Dermis microvascular lymphatic vessel endothelial cell (primary cell): ENCODE measurements around the gene TMEM179. TPM values are rescaled to one million over a fixed set of nuclear protein-coding genes. Genes with fewer than 3 reads are reported as not detected.

Experiments used
- DNase-seq, 2 donors: peaks; one replicate each; pipeline versions ENCODE4 v3.0.0 to v3.0.0-alpha.2; 2010; ENCODE audit warnings: low read depth in 2 of 2
- total RNA-seq: library from RNA; depleted of rRNA; stranded (reverse); fragments of >200 nt; gene quantifications from 2 replicates; pipeline ENCODE4 v1.2.1, GENCODE V29; 2014

TMEM179 gene
- total RNA-seq, 1 donor from 2014 or later, result 0.13 TPM

- DNase-seq, result no peak
Measured at GRCh38 chr14:104545942-104546501, 58.5 kb downstream of the TMEM179 start.

- no peak for DNase-seq
Measured at GRCh38 chr14:104545151-104545941, 59.2 kb downstream of the TMEM179 start.

GRCh38 chr14:104544362-104544961 lies 60.1 kb downstream of the TMEM179 start:
- DNase-seq, result no peak

GRCh38 chr14:104542871-104543830 lies 61.4 kb downstream of the TMEM179 start:
- DNase-seq, result no peak

- DNase-seq, result no peak
Measured at GRCh38 chr14:104541905-104542465, 62.6 kb downstream of the TMEM179 start.

Other genes starting within 250 kb of the TMEM179 start
- not detected in 2 replicates for gene C14orf180, start 25.0 kb downstream of the TMEM179 start, total RNA-seq
- gene INF2, start 84.8 kb upstream of the TMEM179 start, total RNA-seq, result 25.3 and 36.9 TPM in 2 replicates
- gene ADSS1, start 119.5 kb upstream of the TMEM179 start, total RNA-seq, result 0.77 and 2.0 TPM in 2 replicates
- gene SIVA1, start 148.4 kb upstream of the TMEM179 start, total RNA-seq, result 79.8 and 97.4 TPM in 2 replicates
- 127 and 146 TPM in 2 replicates for gene AKT1, start 191.0 kb upstream of the TMEM179 start, total RNA-seq
- 3.2 and 5.4 TPM in 2 replicates for gene ZBTB42, start 196.3 kb upstream of the TMEM179 start, total RNA-seq